HEK293 (cell line): ENCODE data around the gene SNX21.

Experiments
- EGR2 ChIP-seq: fragments of 450-650 bp; formaldehyde crosslinking; IDR thresholded peaks from 2 replicates; pipeline ENCODE4 v1.5.1; 2016; ENCODE audit warnings: low read depth, missing biosample characterization, missing genetic modification characterization
- HIC1 ChIP-seq: fragments of 450-650 bp; formaldehyde crosslinking; IDR thresholded peaks from 2 replicates; pipeline ENCODE4 v1.5.1; 2016; ENCODE audit warnings: missing biosample characterization, missing genetic modification characterization
- MEIS1 ChIP-seq: sonication (generic); formaldehyde crosslinking; IDR thresholded peaks from 2 replicates; pipeline ENCODE4 v1.8.1; 2022; ENCODE audit warnings: missing genetic modification reagents, mild to moderate bottlenecking, borderline replicate concordance
- SCRT1 ChIP-seq: fragments of 450-650 bp; formaldehyde crosslinking; IDR thresholded peaks from 2 replicates; pipeline ENCODE4 v1.5.1; 2016; ENCODE audit warnings: missing biosample characterization, missing genetic modification characterization, borderline replicate concordance
- SP7 ChIP-seq: fragments of 450-650 bp; formaldehyde crosslinking; IDR thresholded peaks from 2 replicates; pipeline ENCODE4 v1.5.1; 2016; ENCODE audit warnings: missing biosample characterization, missing genetic modification characterization
- ZBTB1 ChIP-seq: fragments of 450-650 bp; formaldehyde crosslinking; IDR thresholded peaks from 2 replicates; pipeline ENCODE4 v1.5.1; 2016; ENCODE audit warnings: missing biosample characterization, missing genetic modification characterization
- ZBTB10 ChIP-seq: fragments of 450-650 bp; formaldehyde crosslinking; IDR thresholded peaks from 2 replicates; pipeline ENCODE4 v1.5.1; 2016; ENCODE audit warnings: missing biosample characterization, missing genetic modification characterization
- ZEB2 ChIP-seq: fragments of 450-650 bp; formaldehyde crosslinking; IDR thresholded peaks from 2 replicates; pipeline ENCODE4 v1.5.1; 2016; ENCODE audit warnings: missing biosample characterization, missing genetic modification characterization
- ZNF138 ChIP-seq: fragments of 450-650 bp; formaldehyde crosslinking; IDR thresholded peaks from 2 replicates; pipeline ENCODE4 v1.5.1; 2016; ENCODE audit warnings: missing biosample characterization, missing genetic modification characterization, borderline replicate concordance
- ZNF155 ChIP-seq: fragments of 450-650 bp; formaldehyde crosslinking; IDR thresholded peaks from 2 replicates; pipeline ENCODE4 v1.5.1; 2016; ENCODE audit warnings: missing biosample characterization, missing genetic modification characterization
- ZNF175 ChIP-seq: fragments of 450-650 bp; formaldehyde crosslinking; IDR thresholded peaks from 2 replicates; pipeline ENCODE4 v1.5.1; 2016; ENCODE audit warnings: missing biosample characterization, missing genetic modification characterization
- ZNF423 ChIP-seq: fragments of 450-650 bp; formaldehyde crosslinking; IDR thresholded peaks from 2 replicates; pipeline ENCODE4 v1.5.1; 2016; ENCODE audit warnings: missing biosample characterization, missing genetic modification characterization
- ZNF530 ChIP-seq: fragments of 450-650 bp; formaldehyde crosslinking; IDR thresholded peaks from 2 replicates; pipeline ENCODE4 v1.5.1; 2016; ENCODE audit warnings: low read depth, missing biosample characterization, missing genetic modification characterization
- ZNF610 ChIP-seq: fragments of 450-650 bp; formaldehyde crosslinking; IDR thresholded peaks from 2 replicates; pipeline ENCODE4 v1.5.1; 2016; ENCODE audit warnings: missing biosample characterization, missing genetic modification characterization, borderline replicate concordance
- ZNF658 ChIP-seq: fragments of 450-650 bp; formaldehyde crosslinking; IDR thresholded peaks from 2 replicates; pipeline ENCODE4; 2016; ENCODE audit warnings: missing biosample characterization, missing genetic modification characterization
- ZNF660 ChIP-seq: fragments of 450-650 bp; IDR thresholded peaks from 2 replicates; pipeline ENCODE4 v1.5.1; 2018; ENCODE audit warnings: missing biosample characterization, mild to moderate bottlenecking, missing genetic modification characterization
- ZNF777 ChIP-seq: fragments of 450-650 bp; formaldehyde crosslinking; IDR thresholded peaks from 2 replicates; pipeline ENCODE4 v1.5.1; 2017; ENCODE audit warnings: missing biosample characterization, missing genetic modification characterization, borderline replicate concordance
- ZNF791 ChIP-seq: fragments of 450-650 bp; formaldehyde crosslinking; IDR thresholded peaks from 2 replicates; pipeline ENCODE4 v1.5.1; 2016; ENCODE audit warnings: missing biosample characterization, missing genetic modification characterization
- ZSCAN16 ChIP-seq: fragments of 450-650 bp; formaldehyde crosslinking; IDR thresholded peaks from 2 replicates; pipeline ENCODE4 v1.5.1; 2016; ENCODE audit warnings: missing biosample characterization, missing genetic modification characterization
- ZSCAN5A ChIP-seq: fragments of 450-650 bp; formaldehyde crosslinking; IDR thresholded peaks from 2 replicates; pipeline ENCODE4 v1.5.1; 2016; ENCODE audit warnings: missing biosample characterization, missing genetic modification characterization
- TF ChIP-seq, protein P1 (sequence below): fragments of 450-650 bp; formaldehyde crosslinking; IDR thresholded peaks from 2 replicates; pipeline ENCODE4 v1.5.1; 2016; ENCODE audit warnings: missing biosample characterization, missing genetic modification characterization
- TF ChIP-seq, protein P2 (sequence below): fragments of 450-650 bp; formaldehyde crosslinking; IDR thresholded peaks from 2 replicates; pipeline ENCODE4 v1.5.1; 2016; ENCODE audit warnings: missing biosample characterization, missing genetic modification characterization
- TF ChIP-seq, protein P3 (sequence below): fragments of 450-650 bp; formaldehyde crosslinking; IDR thresholded peaks from 2 replicates; pipeline ENCODE4 v1.5.1; 2017; ENCODE audit warnings: missing biosample characterization, mild to moderate bottlenecking, missing genetic modification characterization, moderate library complexity
- TF ChIP-seq, protein P4 (sequence below): fragments of 450-650 bp; formaldehyde crosslinking; IDR thresholded peaks from 2 replicates; pipeline ENCODE4 v1.5.1; 2016; ENCODE audit warnings: missing biosample characterization, missing genetic modification characterization

SNX21 gene

GRCh38 chr20:45880988-45881788 is 47.6 kb downstream of the SNX21 start, which contains the start of gene ZSWIM1 (continued):
- TF ChIP-seq, protein P1, sequence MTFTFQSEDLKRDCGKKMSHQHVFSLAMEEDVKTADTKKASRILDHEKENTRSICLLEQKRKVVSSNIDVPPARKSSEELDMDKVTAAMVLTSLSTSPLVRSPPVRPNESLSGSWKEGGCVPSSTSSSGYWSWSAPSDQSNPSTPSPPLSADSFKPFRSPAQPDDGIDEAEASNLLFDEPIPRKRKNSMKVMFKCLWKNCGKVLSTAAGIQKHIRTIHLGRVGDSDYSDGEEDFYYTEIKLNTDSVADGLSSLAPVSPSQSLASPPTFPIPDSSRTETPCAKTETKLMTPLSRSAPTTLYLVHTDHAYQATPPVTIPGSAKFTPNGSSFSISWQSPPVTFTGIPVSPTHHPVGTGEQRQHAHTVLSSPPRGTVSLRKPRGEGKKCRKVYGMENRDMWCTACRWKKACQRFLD (tag by site-specific recombination) = no peak
- TF ChIP-seq ZNF791 (tag by site-specific recombination) = no peak
- no peak for TF ChIP-seq ZNF777 (tag by site-specific recombination)
- TF ChIP-seq ZEB2 (tag by site-specific recombination) = no peak
- no peak for TF ChIP-seq MEIS1
- peak; percentile 45; the same call in 1 of the 2 replicates for TF ChIP-seq SP7
- no peak for TF ChIP-seq HIC1 (tag by site-specific recombination)
- TF ChIP-seq, protein P2, sequence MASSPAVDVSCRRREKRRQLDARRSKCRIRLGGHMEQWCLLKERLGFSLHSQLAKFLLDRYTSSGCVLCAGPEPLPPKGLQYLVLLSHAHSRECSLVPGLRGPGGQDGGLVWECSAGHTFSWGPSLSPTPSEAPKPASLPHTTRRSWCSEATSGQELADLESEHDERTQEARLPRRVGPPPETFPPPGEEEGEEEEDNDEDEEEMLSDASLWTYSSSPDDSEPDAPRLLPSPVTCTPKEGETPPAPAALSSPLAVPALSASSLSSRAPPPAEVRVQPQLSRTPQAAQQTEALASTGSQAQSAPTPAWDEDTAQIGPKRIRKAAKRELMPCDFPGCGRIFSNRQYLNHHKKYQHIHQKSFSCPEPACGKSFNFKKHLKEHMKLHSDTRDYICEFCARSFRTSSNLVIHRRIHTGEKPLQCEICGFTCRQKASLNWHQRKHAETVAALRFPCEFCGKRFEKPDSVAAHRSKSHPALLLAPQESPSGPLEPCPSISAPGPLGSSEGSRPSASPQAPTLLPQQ = 0 out of 2 replicates have a peak, but pooled peaks have one; percentile 19
- TF ChIP-seq ZNF423 (tag by site-specific recombination) = no peak
- TF ChIP-seq SCRT1 = no peak
- no peak for TF ChIP-seq ZNF660 (tag by site-specific recombination)
- no peak for TF ChIP-seq ZNF175
- TF ChIP-seq, protein P3, sequence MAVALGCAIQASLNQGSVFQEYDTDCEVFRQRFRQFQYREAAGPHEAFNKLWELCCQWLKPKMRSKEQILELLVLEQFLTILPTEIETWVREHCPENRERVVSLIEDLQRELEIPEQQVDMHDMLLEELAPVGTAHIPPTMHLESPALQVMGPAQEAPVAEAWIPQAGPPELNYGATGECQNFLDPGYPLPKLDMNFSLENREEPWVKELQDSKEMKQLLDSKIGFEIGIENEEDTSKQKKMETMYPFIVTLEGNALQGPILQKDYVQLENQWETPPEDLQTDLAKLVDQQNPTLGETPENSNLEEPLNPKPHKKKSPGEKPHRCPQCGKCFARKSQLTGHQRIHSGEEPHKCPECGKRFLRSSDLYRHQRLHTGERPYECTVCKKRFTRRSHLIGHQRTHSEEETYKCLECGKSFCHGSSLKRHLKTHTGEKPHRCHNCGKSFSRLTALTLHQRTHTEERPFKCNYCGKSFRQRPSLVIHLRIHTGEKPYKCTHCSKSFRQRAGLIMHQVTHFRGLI (tag by site-specific recombination) = no peak
- no peak for TF ChIP-seq ZBTB10 (tag by site-specific recombination)
- TF ChIP-seq ZNF530 (tag by site-specific recombination) = no peak
- no peak for TF ChIP-seq ZNF610 (tag by site-specific recombination)
- no peak for TF ChIP-seq ZNF658
- TF ChIP-seq ZSCAN5A (tag by site-specific recombination) = no peak
- TF ChIP-seq ZSCAN16 (tag by site-specific recombination) = no peak
- no peak for TF ChIP-seq ZNF155 (tag by site-specific recombination)
- TF ChIP-seq EGR2 (tag by site-specific recombination) = no peak
- TF ChIP-seq, protein P4, sequence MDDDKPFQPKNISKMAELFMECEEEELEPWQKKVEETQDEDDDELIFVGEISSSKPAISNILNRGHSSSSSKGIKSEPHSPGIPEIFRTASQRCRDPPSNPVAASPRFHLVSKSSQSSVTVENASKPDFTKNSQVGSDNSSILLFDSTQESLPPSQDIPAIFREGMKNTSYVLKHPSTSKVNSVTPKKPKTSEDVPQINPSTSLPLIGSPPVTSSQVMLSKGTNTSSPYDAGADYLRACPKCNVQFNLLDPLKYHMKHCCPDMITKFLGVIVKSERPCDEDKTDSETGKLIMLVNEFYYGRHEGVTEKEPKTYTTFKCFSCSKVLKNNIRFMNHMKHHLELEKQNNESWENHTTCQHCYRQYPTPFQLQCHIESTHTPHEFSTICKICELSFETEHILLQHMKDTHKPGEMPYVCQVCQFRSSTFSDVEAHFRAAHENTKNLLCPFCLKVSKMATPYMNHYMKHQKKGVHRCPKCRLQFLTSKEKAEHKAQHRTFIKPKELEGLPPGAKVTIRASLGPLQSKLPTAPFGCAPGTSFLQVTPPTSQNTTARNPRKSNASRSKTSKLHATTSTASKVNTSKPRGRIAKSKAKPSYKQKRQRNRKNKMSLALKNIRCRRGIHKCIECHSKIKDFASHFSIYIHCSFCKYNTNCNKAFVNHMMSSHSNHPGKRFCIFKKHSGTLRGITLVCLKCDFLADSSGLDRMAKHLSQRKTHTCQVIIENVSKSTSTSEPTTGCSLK = no peak
- no peak for TF ChIP-seq ZBTB1 (tag by site-specific recombination)
- no peak for TF ChIP-seq ZNF138 (tag by site-specific recombination)
